Fibroblast of upper back skin (primary cell): ENCODE measurements around the gene CD274.
"Not testable (repeated sequence)": the region's sequence is repeated elsewhere in the genome, so short reads cannot be mapped to it uniquely, and the experiment has no call there.

ENCODE experiments used
- DNase-seq: peaks from one replicate; pipeline ENCODE4 v3.0.0-alpha.2; 2013

CD274 gene

GRCh38 chr9:5438301-5439162 lies 11.8 kb upstream of the CD274 start:
- peak; percentile 56 for DNase-seq

GRCh38 chr9:5440426-5440825 lies 9.9 kb upstream of the CD274 start:
- DNase-seq = no peak

GRCh38 chr9:5441043-5441442 lies 9.3 kb upstream of the CD274 start:
- peak; percentile 73 for DNase-seq

- DNase-seq = peak; percentile 63
Measured at GRCh38 chr9:5442400-5443011, 7.8 kb upstream of the CD274 start.

- DNase-seq = no peak
Measured at GRCh38 chr9:5443850-5444249, 6.5 kb upstream of the CD274 start.

GRCh38 chr9:5445096-5445495 lies 5.2 kb upstream of the CD274 start:
- DNase-seq = not testable (repeated sequence)

- no peak for DNase-seq
Measured at GRCh38 chr9:5445886-5446285, 4.5 kb upstream of the CD274 start.

GRCh38 chr9:5446451-5447236 lies 3.7 kb upstream of the CD274 start:
- peak; percentile 51 for DNase-seq

GRCh38 chr9:5447337-5447736 lies 3.0 kb upstream of the CD274 start:
- no peak for DNase-seq

GRCh38 chr9:5448016-5448415 lies 2.3 kb upstream of the CD274 start:
- DNase-seq = no peak

GRCh38 chr9:5448461-5449435 lies 1.6 kb upstream of the CD274 start:
- DNase-seq = no peak

- DNase-seq = no peak
Measured at GRCh38 chr9:5449521-5450358, 602 bp upstream of the CD274 start.

- DNase-seq = no peak
Measured at GRCh38 chr9:5452286-5452609, 1.9 kb downstream of the CD274 start.

- no peak for DNase-seq
Measured at GRCh38 chr9:5453004-5453403, 2.7 kb downstream of the CD274 start.

- no peak for DNase-seq
Measured at GRCh38 chr9:5453673-5454072, 3.3 kb downstream of the CD274 start.

GRCh38 chr9:5455181-5455580 lies 4.8 kb downstream of the CD274 start:
- peak; percentile 74 for DNase-seq

- DNase-seq = peak; percentile 41
Measured at GRCh38 chr9:5459289-5459829, 9.0 kb downstream of the CD274 start.

- DNase-seq = no peak
Measured at GRCh38 chr9:5460157-5460556, 9.8 kb downstream of the CD274 start.

GRCh38 chr9:5464831-5465330 lies 14.5 kb downstream of the CD274 start:
- not testable (repeated sequence) for DNase-seq

- no peak for DNase-seq
Measured at GRCh38 chr9:5466005-5466404, 15.7 kb downstream of the CD274 start.

- DNase-seq = no peak
Measured at GRCh38 chr9:5466766-5467165, 16.4 kb downstream of the CD274 start.
